GM18502 (cell line): ENCODE data around the gene CDK18.
"Not testable (repeated sequence)": the region's sequence is repeated elsewhere in the genome, so short reads cannot be mapped to it uniquely, and the experiment has no call there.

ENCODE experiments used
- ATAC-seq: cut with Tn5 transposase; IDR thresholded peaks from one replicate; pipeline ENCODE4 v1.9.1; 2021; ENCODE audit warnings: mild to moderate bottlenecking; ENCODE audit not compliant: unreplicated experiment, poor library complexity

Gene CDK18

GRCh38 chr1:205480349-205480985, 24.0 kb upstream of the CDK18 start:
- ATAC-seq: no peak

DNA sequence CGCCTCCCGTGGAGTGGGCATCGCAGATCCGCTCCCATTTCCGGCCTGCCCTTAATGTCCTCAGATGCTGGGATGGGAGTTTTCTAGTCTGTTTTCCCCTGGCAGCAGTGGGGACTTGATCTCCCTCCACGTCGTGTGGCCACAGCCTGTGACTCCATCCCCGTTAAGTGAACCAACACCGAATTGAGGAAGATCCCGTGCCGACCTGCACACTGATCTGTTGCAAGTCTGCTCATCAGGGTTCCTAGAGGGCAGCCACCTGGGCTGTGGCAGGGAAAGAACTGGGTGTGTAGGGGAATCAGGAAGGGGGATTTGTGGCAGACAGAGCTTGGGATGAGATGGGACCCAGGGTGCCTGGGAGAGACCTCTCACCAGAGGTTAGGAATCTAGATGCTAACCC, 23.3 kb upstream of the CDK18 start:
- ATAC-seq: no peak

DNA sequence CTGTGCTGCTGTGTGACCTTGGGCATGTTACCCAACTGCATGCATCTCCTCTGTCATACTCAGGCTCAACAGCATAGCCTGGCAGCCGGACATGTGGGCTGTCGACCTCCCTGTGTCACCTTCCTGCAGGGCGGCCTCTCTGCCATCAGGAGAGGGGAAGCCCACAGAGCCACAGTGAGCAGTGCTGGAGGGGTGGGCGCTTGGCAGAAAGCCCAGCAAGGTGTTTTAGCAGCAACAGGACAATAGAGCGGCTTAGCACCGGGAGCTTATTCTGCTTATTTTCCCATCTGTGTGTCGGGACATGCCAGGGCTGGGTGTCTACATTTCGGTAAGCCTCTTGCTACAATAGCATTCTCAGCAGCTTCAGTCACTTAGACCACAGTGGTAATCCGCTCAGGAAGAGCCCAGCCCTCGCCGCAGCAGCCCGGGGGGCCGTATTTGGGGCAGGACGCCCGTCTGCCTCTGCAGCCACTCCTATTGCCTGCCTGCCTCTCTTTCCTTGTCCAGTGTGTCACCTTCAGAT, 22.8 kb upstream of the CDK18 start:
- no peak for ATAC-seq

DNA sequence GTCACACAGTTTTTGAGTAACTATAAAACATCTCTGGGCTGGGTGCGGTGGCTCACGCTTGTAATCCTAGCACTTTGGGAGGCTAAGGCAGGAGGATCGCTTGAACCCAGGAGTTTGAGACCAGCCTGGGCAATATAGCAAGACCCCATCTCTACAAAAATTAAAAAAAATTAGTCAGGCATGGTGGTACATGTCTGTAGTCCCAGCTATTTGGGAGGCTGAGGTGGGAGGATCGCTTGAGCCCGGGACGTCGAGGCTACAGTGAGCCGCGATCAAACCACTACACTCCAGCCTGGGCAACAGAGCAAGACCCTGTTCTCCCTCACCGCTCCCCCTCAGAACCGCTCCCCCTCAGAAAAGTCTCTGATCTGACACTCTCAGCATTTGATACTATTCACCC, 21.9 kb upstream of the CDK18 start:
- ATAC-seq: not testable (repeated sequence)

DNA sequence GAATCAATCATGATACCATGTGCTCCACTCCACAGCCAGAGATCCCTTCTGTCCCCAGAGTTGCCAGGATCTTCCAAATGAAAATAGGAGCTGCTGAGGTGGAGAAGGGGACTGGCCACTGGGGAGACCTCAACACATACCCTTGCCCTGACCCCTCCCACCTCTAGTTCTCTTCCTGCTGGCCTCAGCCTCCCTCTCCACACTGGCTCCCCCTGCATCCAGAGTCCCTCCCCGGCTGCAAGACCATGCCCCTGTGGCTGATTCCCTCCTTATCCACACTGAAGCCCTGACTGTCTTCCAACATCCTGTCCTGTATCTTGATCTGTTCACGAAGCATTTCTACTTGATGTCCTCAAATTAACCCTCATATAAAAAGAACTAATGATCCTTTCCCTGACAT, 21.1 kb upstream of the CDK18 start:
- no peak for ATAC-seq

DNA sequence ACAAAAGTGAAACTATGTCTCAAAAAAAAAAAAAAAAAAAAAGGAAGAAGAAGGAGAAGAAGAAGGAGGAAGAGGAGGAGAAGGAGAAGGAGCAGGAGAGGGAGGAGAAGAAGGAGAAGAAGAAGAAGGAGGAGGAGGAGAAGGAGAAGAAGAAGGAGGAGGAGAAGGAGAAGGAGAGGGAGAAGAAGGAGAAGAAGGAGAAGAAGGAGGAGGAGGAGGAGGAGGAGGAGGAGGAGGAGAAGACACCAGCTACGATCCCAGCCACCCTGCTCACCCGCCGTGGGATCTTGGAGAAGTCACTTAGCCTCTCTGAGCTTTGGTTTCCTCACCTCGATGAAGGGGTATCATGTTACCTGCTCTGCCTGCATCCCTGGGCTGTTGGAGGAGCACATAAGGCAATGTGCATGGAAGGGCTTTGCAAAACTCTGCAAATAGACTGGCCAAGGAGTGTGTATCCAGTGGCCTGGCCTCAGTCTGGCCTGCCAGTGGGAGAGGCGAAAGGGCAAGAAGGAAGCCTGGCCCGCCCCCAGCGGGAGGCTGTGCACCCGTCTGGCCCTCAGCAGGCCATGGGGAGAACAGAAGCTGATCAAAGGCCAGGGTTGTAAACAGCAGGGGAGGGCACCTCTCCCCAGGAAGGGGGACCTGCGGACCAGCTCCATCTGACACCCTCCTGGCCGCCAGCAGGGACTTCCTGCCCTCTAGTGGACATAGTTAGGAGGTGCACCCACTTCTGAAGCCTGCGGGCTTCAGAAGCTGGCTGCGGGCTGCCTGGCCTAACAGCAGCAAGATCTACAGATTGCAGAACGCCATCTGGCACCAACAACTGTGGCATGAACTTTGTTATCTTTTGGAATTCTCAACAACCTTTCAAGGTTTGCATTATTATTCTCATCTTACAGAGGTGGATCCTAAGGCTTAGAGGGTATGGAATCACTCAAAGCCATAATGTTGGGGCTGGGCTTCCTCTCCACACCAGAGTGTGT, 19.2 kb upstream of the CDK18 start:
- ATAC-seq: peak; percentile 53

DNA sequence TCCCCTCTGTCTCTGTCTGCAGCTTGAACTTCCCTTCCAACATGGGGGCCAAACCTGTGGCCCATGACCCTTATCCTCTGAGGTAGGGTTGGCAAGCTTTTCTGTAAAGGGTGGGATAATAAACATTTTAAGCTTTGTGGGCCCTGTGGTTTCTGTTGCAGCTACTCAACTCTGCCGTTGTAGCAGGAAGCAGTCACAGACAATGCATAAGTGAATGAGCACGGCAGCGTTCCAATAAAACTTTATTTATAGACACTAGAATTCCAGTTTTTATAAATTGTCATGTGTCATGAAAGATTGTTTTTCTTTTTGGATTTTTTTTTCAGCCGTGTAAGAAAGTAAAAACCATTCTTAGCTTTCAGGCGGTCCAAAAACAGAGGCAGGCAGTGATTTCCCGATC, 18.2 kb upstream of the CDK18 start:
- no peak for ATAC-seq

DNA sequence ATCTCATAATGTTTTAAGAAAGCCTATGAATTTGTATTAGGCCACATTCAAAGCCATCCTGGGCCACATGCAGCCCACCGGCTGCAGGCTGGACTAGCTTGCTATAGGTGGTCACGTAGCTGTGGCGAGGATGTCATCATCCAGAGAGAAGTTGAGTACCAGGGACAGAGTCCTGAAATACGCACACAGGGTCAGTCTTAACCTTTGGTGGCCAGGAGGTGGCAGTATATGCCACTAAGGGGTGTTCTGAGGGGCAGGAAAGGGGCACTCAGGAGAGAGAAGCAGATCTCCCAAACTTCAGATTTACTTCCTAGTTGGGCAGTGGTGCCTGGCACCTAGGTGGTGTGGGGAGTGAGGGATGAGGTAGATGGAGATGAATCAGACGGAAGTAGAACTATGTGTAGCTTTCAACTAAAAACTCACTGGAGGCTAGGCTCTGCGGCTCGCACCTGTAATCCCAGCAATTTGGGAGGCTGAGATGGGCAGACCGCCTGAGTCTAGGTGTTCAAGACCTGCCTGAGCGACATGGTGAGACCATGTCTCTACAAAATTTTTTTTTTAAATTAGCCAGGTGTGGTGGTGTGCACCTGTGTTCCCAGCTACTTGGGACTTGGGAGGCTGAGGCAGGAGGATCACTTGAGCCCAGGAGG, 16.3 kb upstream of the CDK18 start:
- no peak for ATAC-seq

GRCh38 chr1:205491794-205492193, 12.7 kb upstream of the CDK18 start:
- ATAC-seq: no peak

GRCh38 chr1:205492201-205492667, 12.2 kb upstream of the CDK18 start:
- ATAC-seq: no peak

- no peak for ATAC-seq
Measured at GRCh38 chr1:205492774-205493173, 11.7 kb upstream of the CDK18 start.

DNA sequence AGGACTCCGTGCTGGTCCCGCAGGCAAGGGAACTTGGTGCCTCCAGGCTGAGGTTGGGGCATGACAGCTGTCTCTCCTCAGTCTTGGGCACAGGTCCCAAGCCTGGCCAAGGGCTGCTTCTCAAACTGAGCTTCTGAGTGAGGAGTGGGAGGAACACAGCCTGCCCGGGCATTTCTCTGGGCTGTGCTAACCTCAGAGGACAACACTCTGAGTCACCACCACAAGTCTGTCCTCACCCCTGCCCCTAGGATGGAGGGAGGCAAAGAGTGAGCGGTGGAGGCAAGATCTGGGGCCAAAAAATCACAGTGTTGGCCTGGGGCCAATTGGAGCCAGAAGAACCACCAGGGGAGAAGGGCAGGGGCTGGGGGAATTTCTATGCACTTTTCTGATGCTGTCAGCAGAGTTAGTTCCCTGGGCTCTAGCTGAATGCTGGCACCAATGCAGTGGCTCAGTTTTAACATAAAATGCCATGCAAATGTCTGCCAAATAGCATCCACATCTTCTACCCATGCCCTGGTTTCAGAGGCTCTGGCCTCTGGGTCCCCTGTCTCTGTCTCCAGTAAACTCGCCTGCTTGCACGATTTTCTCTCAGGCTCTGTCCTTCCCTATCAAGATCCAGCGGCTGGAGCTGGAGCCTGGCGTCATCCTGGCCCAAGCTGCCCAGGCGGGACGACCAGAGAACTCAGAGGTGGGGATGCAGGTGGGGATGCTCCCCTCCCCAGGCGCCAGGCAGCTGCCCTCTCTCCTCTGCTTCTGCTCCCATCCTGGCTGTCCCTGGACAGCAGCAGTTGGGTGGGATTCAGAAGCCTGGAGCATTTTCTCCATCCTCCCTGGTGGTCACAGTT, 11.0 kb upstream of the CDK18 start:
- ATAC-seq: no peak

- no peak for ATAC-seq
Measured at GRCh38 chr1:205494115-205494514, 10.4 kb upstream of the CDK18 start.

DNA sequence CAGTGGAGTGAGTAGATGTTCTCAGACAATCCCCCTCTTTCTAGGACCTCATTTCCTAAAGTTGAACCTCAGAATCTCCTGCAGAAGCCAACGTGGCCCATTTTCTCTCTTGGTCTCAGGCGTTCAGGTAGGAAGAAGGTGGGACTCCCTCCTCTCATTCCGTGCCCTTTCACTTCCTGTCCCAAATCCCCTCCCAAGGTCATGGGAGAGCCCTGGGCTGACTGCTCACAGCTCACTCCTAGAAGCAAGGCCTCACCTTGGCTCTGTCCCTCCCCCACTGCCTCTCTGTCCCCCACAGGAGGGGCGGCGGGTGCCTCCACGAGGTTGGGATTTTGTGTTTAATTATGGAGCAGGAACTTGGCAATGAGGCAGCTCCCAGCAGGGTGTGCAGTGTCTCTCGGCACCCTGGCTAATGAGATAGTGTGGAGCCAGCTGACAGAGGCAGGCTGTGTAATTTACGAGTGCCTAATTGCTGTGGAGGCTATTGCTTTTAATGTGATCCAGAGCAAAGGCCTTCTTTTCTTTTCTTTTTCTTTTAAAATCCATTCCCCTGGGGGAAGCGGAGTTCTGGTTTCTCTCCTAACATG, 9.1 kb upstream of the CDK18 start:
- no peak for ATAC-seq

- ATAC-seq: no peak
Measured at GRCh38 chr1:205496661-205497060, 7.8 kb upstream of the CDK18 start.

- ATAC-seq: no peak
Measured at GRCh38 chr1:205497351-205497750, 7.1 kb upstream of the CDK18 start.

GRCh38 chr1:205499789-205500188, 4.7 kb upstream of the CDK18 start:
- no peak for ATAC-seq

DNA sequence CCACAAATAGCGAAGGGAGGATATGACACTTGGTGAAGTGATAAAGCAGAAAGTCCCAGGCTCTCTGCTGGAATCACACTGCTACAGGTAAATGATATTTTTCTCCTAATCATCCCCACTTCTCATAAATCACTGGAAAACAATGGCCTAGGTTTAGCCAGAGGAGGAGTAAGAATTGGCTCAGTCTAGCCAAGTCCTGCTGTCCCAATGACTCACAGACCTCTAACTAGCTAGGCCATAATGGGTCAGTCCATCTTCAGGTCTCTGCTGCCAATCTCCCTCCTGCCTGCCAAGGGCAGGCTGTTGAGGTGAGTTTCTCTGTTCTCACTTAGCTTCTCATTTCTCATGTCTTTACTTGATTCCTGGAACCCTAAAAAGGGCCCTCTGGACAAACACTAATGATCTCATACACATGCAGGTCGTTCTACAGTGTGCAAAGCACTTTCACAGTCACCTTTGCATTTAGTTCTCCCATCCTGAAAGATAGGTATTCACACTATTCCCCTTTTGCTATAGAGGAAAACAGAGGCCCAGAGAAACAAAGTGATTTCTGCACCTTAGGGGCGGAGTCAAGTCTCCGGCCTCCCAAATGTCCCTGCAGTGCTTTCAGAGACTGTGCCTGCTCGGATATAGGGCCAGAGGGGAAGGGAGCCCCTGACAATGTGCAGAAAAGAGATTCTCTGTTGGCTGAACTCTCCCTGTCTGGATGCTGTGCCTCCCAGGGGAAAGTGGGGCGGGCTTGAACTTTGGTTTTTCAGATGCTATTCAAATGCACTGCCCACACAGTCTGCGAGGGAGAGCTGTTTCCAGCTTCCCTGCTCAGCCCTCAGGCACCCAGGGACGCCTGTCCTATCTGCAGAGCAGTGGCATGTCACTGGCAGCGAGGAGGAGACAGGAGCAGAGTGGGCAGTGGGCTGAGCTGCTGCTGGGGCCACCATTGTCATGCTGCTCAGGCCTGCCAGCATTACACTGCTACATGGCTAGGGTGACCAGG, 3.9 kb upstream of the CDK18 start:
- ATAC-seq: no peak
